Lower leg skin (tissue), 3 donors: ENCODE results near the gene DRD2.

Source experiments
- CTCF ChIP-seq, 3 donors: fragments of 450-650 bp; IDR thresholded peaks; one replicate each; pipeline ENCODE4 v1.5.1; 2016; ENCODE audit warnings: antibody characterized with exemption in 3 of 3, mild to moderate bottlenecking in 3 of 3, moderate library complexity in 2 of 3
- POLR2A ChIP-seq, 2 donors: fragments of 450-650 bp; IDR thresholded peaks; one replicate each; pipeline ENCODE4 v1.6.1; 2016 to 2017; ENCODE audit warnings: antibody characterized with exemption in 2 of 2, mild to moderate bottlenecking in 1 of 2, moderate library complexity in 1 of 2

- no peak for TF ChIP-seq CTCF (IDR thresholded peaks at IDR 0.05)
- TF ChIP-seq POLR2A (IDR thresholded peaks at IDR 0.05) = no peak
Measured at GRCh38 chr11:113409526-113409925, 65.7 kb downstream of the DRD2 start.
